Lung microvascular endothelial cell (primary cell): Measurements from ENCODE around the gene MARCHF3. TPM values are rescaled to one million over a fixed set of nuclear protein-coding genes. Genes with fewer than 3 reads are reported as not detected.
"Not testable (repeated sequence)": the region's sequence is repeated elsewhere in the genome, so short reads cannot be mapped to it uniquely, and the experiment has no call there.

Experiments used
- DNase-seq, 2 donors: peaks; one replicate each; pipeline versions ENCODE4 v3.0.0 to v3.0.0-alpha.2; 2010; ENCODE audit warnings: low read depth in 2 of 2
- total RNA-seq: library from RNA; depleted of rRNA; stranded (reverse); fragments of >200 nt; gene quantifications from 2 replicates; pipeline ENCODE4 v1.2.1, GENCODE V29; 2014

Gene MARCHF3
- total RNA-seq, 1 donor from 2014 or later = 112 TPM

- no peak for DNase-seq
Observed at GRCh38 chr5:126918615-126918957, 111.8 kb downstream of the MARCHF3 start.

- DNase-seq = peak; percentile 61 to 82
Observed at GRCh38 chr5:126917918-126918614, 112.3 kb downstream of the MARCHF3 start.

- no peak for DNase-seq
Observed at GRCh38 chr5:126915496-126915895, 114.9 kb downstream of the MARCHF3 start.

GRCh38 chr5:126914801-126915436, 115.4 kb downstream of the MARCHF3 start:
- no peak for DNase-seq

GRCh38 chr5:126912616-126913200, 117.7 kb downstream of the MARCHF3 start:
- no peak for DNase-seq

- no peak for DNase-seq
Observed at GRCh38 chr5:126911986-126912385, 118.4 kb downstream of the MARCHF3 start.

- DNase-seq = peak; percentile 46 to 48
Observed at GRCh38 chr5:126909856-126910255, 120.5 kb downstream of the MARCHF3 start.

GRCh38 chr5:126904407-126904806, 126.0 kb downstream of the MARCHF3 start:
- DNase-seq = not testable (repeated sequence)

- DNase-seq = no peak
Observed at GRCh38 chr5:126900796-126901195, 129.6 kb downstream of the MARCHF3 start.

- no peak for DNase-seq
Observed at GRCh38 chr5:126899476-126899875, 130.9 kb downstream of the MARCHF3 start.

- DNase-seq = no peak
Observed at GRCh38 chr5:126897851-126898630, 132.3 kb downstream of the MARCHF3 start.

GRCh38 chr5:126896170-126896702, 134.1 kb downstream of the MARCHF3 start:
- no peak for DNase-seq

GRCh38 chr5:126895712-126896111, 134.6 kb downstream of the MARCHF3 start:
- not testable (repeated sequence) for DNase-seq

- not testable (repeated sequence) for DNase-seq
Observed at GRCh38 chr5:126890414-126890813, 139.9 kb downstream of the MARCHF3 start.

- no peak for DNase-seq
Observed at GRCh38 chr5:126888175-126888574, 142.2 kb downstream of the MARCHF3 start.

- DNase-seq = peak; percentile 58 to 95
Observed at GRCh38 chr5:126884269-126884819, 146.0 kb downstream of the MARCHF3 start.

GRCh38 chr5:126883564-126884245, 146.7 kb downstream of the MARCHF3 start:
- peak in 1 of 2 donors; percentile 16 for DNase-seq

GRCh38 chr5:126881821-126882600, 148.3 kb downstream of the MARCHF3 start:
- no peak for DNase-seq

- no peak for DNase-seq
Observed at GRCh38 chr5:126878634-126879033, 151.7 kb downstream of the MARCHF3 start.

GRCh38 chr5:126878085-126878484, 152.3 kb downstream of the MARCHF3 start:
- no peak for DNase-seq
